Heart left ventricle (tissue), 16 donors: ENCODE data around the gene PANK1. TPM values are rescaled to one million over a fixed set of nuclear protein-coding genes. Genes with fewer than 3 reads are reported as not detected.

Experiments
- ATAC-seq, 4 donors: fragments of 200-7000 bp; cut with Tn5 transposase; one replicate each; pipeline ENCODE4 v1.9.1; 2020 to 2022; ENCODE audit warnings: moderate library complexity in 4 of 4, mild to moderate bottlenecking in 3 of 4, moderate number of reproducible peaks in 1 of 4
- DNase-seq, 5 donors: peaks; one replicate each; pipeline ENCODE4 v3.0.0-alpha.2; 2020
- H3K27ac ChIP-seq, 12 donors: fragments of 200-600 bp; sonication (generic) in 4 of 12; one replicate each; pipeline versions ENCODE4 v1.5.0 to v1.8.0; 2016 to 2022; ENCODE audit warnings: mild to moderate bottlenecking in 2 of 12
- H3K27me3 ChIP-seq, 9 donors: fragments of 200-600 bp; sonication (generic) in 2 of 9; one replicate each; pipeline versions ENCODE4 v1.5.1 to v1.8.0; 2016 to 2022; ENCODE audit warnings: mild to moderate bottlenecking in 3 of 9
- H3K36me3 ChIP-seq, 9 donors: fragments of 200-600 bp; sonication (generic) in 2 of 9; one replicate each; pipeline versions ENCODE4 v1.5.0 to v1.8.0; 2018 to 2022; ENCODE audit warnings: mild to moderate bottlenecking in 2 of 9
- H3K4me1 ChIP-seq, 12 donors: fragments of 200-600 bp; sonication (generic) in 4 of 12; one replicate each; pipeline versions ENCODE4 v1.5.0 to v1.8.0; 2016 to 2022; ENCODE audit warnings: mild to moderate bottlenecking in 3 of 12
- H3K4me3 ChIP-seq, 12 donors: fragments of 200-600 bp; sonication (generic) in 4 of 12; one replicate each; pipeline versions ENCODE4 v1.5.0 to v1.8.0; 2017 to 2022; ENCODE audit warnings: mild to moderate bottlenecking in 9 of 12, moderate library complexity in 4 of 12
- H3K9me3 ChIP-seq, 12 donors: fragments of 200-600 bp; sonication (generic) in 4 of 12; one replicate each; pipeline versions ENCODE4 v1.5.0 to v1.8.0; 2016 to 2022; ENCODE audit warnings: mild to moderate bottlenecking in 1 of 12
- POLR2A ChIP-seq, 2 donors: fragments of 450-650 bp; IDR thresholded peaks; one replicate each; pipeline ENCODE4 v1.6.1; 2017; ENCODE audit warnings: antibody characterized with exemption in 2 of 2, mild to moderate bottlenecking in 2 of 2, moderate library complexity in 2 of 2
- WGBS, 4 donors: extraction: QIAGEN DNeasy Blood & Tissue Kit in 2 of 4; methylation state at CpG; one replicate each; pipeline versions ENCODE4 v1.1.5 to v1.1.7; 2013 to 2018; 5-methylcytosine and 5-hydroxymethylcytosine counted together
- intact Hi-C, 10 donors: fragments of 100-400 bp; cut with DNase I; formaldehyde crosslinking; loops; one replicate each; pipeline versions ENCODE4 v1.11.1 to v1.14.2; 2022
- polyA plus RNA-seq, 2 donors: library from polyadenylated mRNA; stranded (reverse); fragments of 200-250 nt; gene quantifications; one replicate each; pipeline ENCODE4 v1.2.3, GENCODE V29; 2013
- total RNA-seq, 9 donors: library from RNA; depleted of rRNA in 2 of 9; stranded (reverse); fragments of >200 nt in 2 of 9; fragmentation: NEBNext Ultra II Directional in 3 of 9; extraction: Animal tissue kit (Norgen Biotek cat#: 25700) in 3 of 9; gene quantifications; one replicate each; pipeline versions ENCODE4 v1.1.0 to v1.2.4, GENCODE V29; 2016 to 2023
- TF ChIP-seq, protein P1 (sequence below), 12 donors: fragments of 200-600 bp; sonication (generic) in 4 of 12; IDR thresholded peaks; one replicate each; pipeline versions ENCODE4 v1.5.0 to v1.8.0; 2018 to 2022; ENCODE audit warnings: antibody characterized with exemption in 12 of 12, mild to moderate bottlenecking in 5 of 12
- donor health status: ischemic (EF 13 %, LVEDD 7.1; RV severe dilation, severe dysfunction).
- donor health status: healthy with polysubstance abuse.
- donor health status: DM: no; HTN: yes; CAD: no.
- donor health status: DM: no; HTN: no; CAD: no.
- donor health status: ischemic (EF 25% LVEDD 6.9; RV normal size, moderate dysfunction).
- donor health status: ischemic (EF 25% LVEDD 5.7; RV mildly dilated, moderate dysfunction).
- donor health status: healthy.
- donor health status: DM: yes; HTN: yes; CAD: no.
- donor health status: ischemic (EF 35%, LVEDD 5.7; RV mildly dilated, moderate dysfunction).
- donor health status: nonischemic (EF 11% LVEDD 7.7; RV severe dilation, severe dysfunction).
- donor health status: DM: yes; HTN: yes; CAD: no.
- donor health status: PGD.
- donor health status: ischemic (EF 29% LVEDD 5.4; RV normal size, mild dysfunction).
- donor health status: nonischemic (EF 23%, LVEDD 6.1; RV moderate dilation, normal function).

PANK1 gene
- total and polyA plus RNA-seq, 11 donors = 3.6 to 24.7 (median 17.4) TPM

DNA sequence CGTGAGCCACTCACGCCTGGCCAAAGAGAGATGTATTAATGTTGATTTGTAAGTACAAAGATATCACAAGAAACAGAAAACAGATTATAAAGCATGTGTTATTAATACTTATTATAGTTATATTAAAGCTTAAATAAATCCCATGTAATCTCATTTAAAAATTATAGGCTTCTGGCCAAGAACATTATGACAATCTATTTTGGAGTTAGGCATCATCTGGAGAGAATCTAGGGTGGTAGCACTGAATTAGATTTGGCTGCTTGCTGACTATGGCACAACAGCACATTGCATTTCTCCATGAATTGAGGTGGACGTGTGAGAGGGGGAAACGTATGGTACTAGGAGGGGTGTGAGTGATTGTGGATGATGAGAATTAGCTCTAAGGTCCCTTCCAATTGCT, 92.8 kb downstream of the PANK1 start:
- 61 to 76% (median 68%) methylated on average over 4 of the region's 4 CpGs for WGBS, 4 donors
- no peak overlapping the region for H3K4me3 ChIP-seq
- no peaks in the 10 kb centered on the region for H3K27me3 ChIP-seq
- intact Hi-C loops = loop anchor here in 3 of 10 donors (5.0 to 10.0 kb wide), 2 partner anchors 75 to 77 kb away; no protein-coding TSS in a partner anchor
- no peak overlapping the region for H3K27ac ChIP-seq
- H3K4me1 ChIP-seq = peaks cover 0 to 8% (median 0%) of the 10 kb centered on the region in 12 donors
- TF ChIP-seq, protein P1, sequence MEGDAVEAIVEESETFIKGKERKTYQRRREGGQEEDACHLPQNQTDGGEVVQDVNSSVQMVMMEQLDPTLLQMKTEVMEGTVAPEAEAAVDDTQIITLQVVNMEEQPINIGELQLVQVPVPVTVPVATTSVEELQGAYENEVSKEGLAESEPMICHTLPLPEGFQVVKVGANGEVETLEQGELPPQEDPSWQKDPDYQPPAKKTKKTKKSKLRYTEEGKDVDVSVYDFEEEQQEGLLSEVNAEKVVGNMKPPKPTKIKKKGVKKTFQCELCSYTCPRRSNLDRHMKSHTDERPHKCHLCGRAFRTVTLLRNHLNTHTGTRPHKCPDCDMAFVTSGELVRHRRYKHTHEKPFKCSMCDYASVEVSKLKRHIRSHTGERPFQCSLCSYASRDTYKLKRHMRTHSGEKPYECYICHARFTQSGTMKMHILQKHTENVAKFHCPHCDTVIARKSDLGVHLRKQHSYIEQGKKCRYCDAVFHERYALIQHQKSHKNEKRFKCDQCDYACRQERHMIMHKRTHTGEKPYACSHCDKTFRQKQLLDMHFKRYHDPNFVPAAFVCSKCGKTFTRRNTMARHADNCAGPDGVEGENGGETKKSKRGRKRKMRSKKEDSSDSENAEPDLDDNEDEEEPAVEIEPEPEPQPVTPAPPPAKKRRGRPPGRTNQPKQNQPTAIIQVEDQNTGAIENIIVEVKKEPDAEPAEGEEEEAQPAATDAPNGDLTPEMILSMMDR (IDR thresholded peaks at IDR 0.05) = no peak
- no peak for TF ChIP-seq POLR2A (IDR thresholded peaks at IDR 0.05)
- no peaks in the 10 kb centered on the region for H3K9me3 ChIP-seq
- no peak for ATAC-seq
- DNase-seq = no peak
- no peaks in the 10 kb centered on the region for H3K36me3 ChIP-seq

DNA sequence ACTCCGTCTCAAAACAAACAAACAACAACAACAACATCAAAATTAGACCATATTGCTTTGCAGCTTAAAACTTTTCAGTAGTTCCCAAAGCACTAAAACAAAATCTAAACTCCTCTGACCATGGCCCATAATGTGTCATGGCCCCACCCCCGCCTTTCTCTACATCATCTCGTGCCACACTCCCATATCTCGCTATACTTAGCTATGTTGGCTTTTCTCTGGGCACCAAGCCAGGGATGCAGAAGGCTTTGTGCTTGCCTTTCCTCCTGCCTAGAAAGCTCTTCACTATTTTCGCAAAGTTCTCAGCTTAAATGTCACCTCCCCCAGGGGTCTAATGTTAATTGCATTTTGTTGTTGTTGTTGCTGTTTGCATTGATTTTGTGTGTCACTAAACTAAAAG, 94.5 kb downstream of the PANK1 start:
- no peaks in the 10 kb centered on the region for H3K27me3 ChIP-seq
- WGBS, 4 donors = 37 to 48% (median 39%) methylated on average over 5 of the region's 5 CpGs
- peak overlapping the region in 1 of 12 donors; percentile 8 for H3K27ac ChIP-seq
- H3K4me1 ChIP-seq = peaks cover 0 to 8% (median 0%) of the 10 kb centered on the region in 12 donors
- peak in 4 of 5 donors; percentile 69 to 81 (median 76) for DNase-seq
- intact Hi-C loops = loop anchor here in 3 of 10 donors (5.0 to 10.0 kb wide), 2 partner anchors 73 to 76 kb away; no protein-coding TSS in a partner anchor
- no peak overlapping the region for H3K4me3 ChIP-seq
- peaks cover 0 to 8% (median 0%) of the 10 kb centered on the region in 12 donors for H3K9me3 ChIP-seq
- no peaks in the 10 kb centered on the region for H3K36me3 ChIP-seq
- TF ChIP-seq, protein P1 (IDR thresholded peaks at IDR 0.05) = no peak
- no peak for TF ChIP-seq POLR2A (IDR thresholded peaks at IDR 0.05)
- peak; percentile 80 to 91 (median 83) for ATAC-seq

DNA sequence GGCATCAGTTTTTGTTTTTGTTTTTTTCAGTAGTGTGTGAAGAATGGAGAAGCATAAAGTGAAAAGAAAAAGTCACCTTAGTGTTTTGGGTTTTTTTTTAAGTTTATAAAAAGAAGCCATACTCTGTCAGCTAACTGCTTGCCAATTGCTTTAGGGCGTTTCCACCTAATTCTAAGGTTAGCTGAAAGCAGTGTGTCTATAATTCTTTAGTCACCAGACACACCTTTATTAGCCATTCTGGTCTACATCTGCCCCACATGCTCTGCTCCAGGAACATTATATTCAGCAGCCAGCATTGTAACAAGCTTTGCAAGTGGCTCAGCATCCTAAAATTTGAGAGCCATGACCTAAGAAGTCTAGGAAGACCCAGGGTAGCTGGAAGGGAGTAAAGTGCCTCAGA, 95.5 kb downstream of the PANK1 start:
- no peaks in the 10 kb centered on the region for H3K27me3 ChIP-seq
- DNase-seq (no peak), ATAC-seq (no peak)
- no peak overlapping the region for H3K4me3 ChIP-seq
- intact Hi-C loops = no loop called here
- WGBS, 4 donors = 79 to 89% (median 86%) methylated on average over 1 of the region's 1 CpG
- peaks cover 0 to 11% (median 0%) of the 10 kb centered on the region in 12 donors for H3K9me3 ChIP-seq
- H3K4me1 ChIP-seq = peaks cover 0 to 8% (median 0%) of the 10 kb centered on the region in 12 donors
- no peak overlapping the region for H3K27ac ChIP-seq
- no peaks in the 10 kb centered on the region for H3K36me3 ChIP-seq
- TF ChIP-seq, protein P1 (IDR thresholded peaks at IDR 0.05) = no peak
- no peak for TF ChIP-seq POLR2A (IDR thresholded peaks at IDR 0.05)

DNA sequence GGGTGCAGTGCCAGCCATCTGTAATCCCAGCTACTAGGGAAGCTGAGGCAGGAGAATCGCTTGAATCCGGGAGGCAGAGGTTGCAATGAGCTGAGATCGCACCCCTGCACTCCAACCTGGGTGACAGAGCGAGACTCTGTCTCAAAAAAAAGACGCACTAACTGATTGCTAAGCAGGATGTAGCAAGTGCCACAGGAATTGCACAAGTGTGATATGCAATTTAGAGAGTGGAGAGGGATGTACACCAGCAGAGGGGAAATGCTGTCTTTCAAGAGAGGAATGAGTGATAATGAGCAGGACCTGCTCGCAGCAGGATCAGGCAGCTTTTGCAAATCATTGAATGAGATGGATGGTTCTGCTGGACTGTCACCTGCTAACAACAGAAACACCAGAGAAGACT, 96.4 kb downstream of the PANK1 start:
- H3K27ac ChIP-seq = no peak overlapping the region
- DNase-seq (no peak), ATAC-seq (peak in 1 of 4 donors; percentile 44)
- 43 to 67% (median 53%) methylated on average over 6 of the region's 6 CpGs for WGBS, 4 donors
- intact Hi-C loops = no loop called here
- TF ChIP-seq, protein P1 (IDR thresholded peaks at IDR 0.05) = no peak
- no peak for TF ChIP-seq POLR2A (IDR thresholded peaks at IDR 0.05)
- peaks cover 0 to 11% (median 0%) of the 10 kb centered on the region in 12 donors for H3K9me3 ChIP-seq
- no peaks in the 10 kb centered on the region for H3K27me3 ChIP-seq
- no peaks in the 10 kb centered on the region for H3K36me3 ChIP-seq
- H3K4me1 ChIP-seq = peaks cover 0 to 8% (median 0%) of the 10 kb centered on the region in 12 donors
- H3K4me3 ChIP-seq = no peak overlapping the region
